GM12878 (cell line): Measurements from ENCODE around the gene TRPM3. TPM values are rescaled to one million over a fixed set of nuclear protein-coding genes. Genes with fewer than 3 reads are reported as not detected.

Experiments
- ATAC-seq: fragments of 200-7000 bp; cut with Tn5 transposase; 3 replicates; pipeline ENCODE4 v1.9.1; 2020; ENCODE audit warnings: mild to moderate bottlenecking, moderate library complexity
- BruUV-seq: library from RNA; stranded (reverse); fragments of 400-500 nt; replicated peaks from 2 replicates; lab custom pipeline; 2021; lab: Mats Ljungman, UMichigan
- CTCF ChIA-PET: fragments of 300-600 bp; sonication (Branson Sonifier 250); formaldehyde crosslinking; extraction: SDS; loops from one replicate; lab custom pipeline; 2021; ENCODE audit warnings: inconsistent platforms; lab: Yijun Ruan, JAX
- POLR2A ChIA-PET: fragments of 350-600 bp; formaldehyde crosslinking; extraction: SDS; loops from one replicate; lab custom pipeline; 2021; ENCODE audit warnings: inconsistent platforms; lab: Charles Lee
- RAD21 ChIA-PET: fragments of 300-600 bp; sonication (Branson Sonifier 250); formaldehyde crosslinking; loops from one replicate; lab custom pipeline; 2023; ENCODE audit warnings: antibody characterized with exemption; ENCODE audit not compliant: unreplicated experiment; lab: Charles Lee
- SMC1A ChIA-PET: fragments of 300-600 bp; sonication (Branson Sonifier 250); formaldehyde crosslinking; loops from one replicate; lab custom pipeline; 2023; ENCODE audit not compliant: unreplicated experiment, uncharacterized antibody; lab: Charles Lee
- DNase-seq: peaks from one replicate; pipeline ENCODE4 v3.0.0-alpha.2; 2011; ENCODE audit warnings: low read depth, low spot score
- FAIRE-seq: peaks from 3 replicates; lab custom pipeline; 2011; peaks lifted over from hg19 to GRCh38; lab: Jason Lieb, UNC
- H2AFZ ChIP-seq: 2 replicates; pipeline ENCODE4 v1.6.0; 2011; ENCODE audit warnings: low read depth, low read length, control low read depth; ENCODE audit not compliant: control insufficient read depth
- H3K27ac ChIP-seq: 2 replicates; pipeline ENCODE4 v1.5.1; 2011; ENCODE audit warnings: control low read depth; ENCODE audit not compliant: control insufficient read depth, insufficient read depth
- H3K27me3 ChIP-seq, 2 experiments: replicated peaks in 1 of 2; 2 replicates each; pipeline versions ENCODE4 v1.6.0 to v1.6.1; 2011; ENCODE audit warnings: low read length in 1 of 2; ENCODE audit not compliant: control insufficient read depth in 2 of 2, insufficient read depth in 2 of 2
- H3K36me3 ChIP-seq, 2 experiments: 2 replicates each; pipeline ENCODE4 v1.5.1; 2011; ENCODE audit warnings: low read length in 1 of 2; ENCODE audit not compliant: control insufficient read depth in 2 of 2, insufficient read depth in 2 of 2
- H3K4me1 ChIP-seq: 2 replicates; pipeline ENCODE4 v1.6.1; 2011; ENCODE audit warnings: mild to moderate bottlenecking, low read length, moderate library complexity, mixed read lengths; ENCODE audit not compliant: control insufficient read depth, insufficient read depth
- H3K4me2 ChIP-seq: 2 replicates; pipeline ENCODE4 v1.6.0; 2011; ENCODE audit warnings: control low read depth; ENCODE audit not compliant: control insufficient read depth, insufficient read depth
- H3K4me3 ChIP-seq: fragments of 200-600 bp; sonication (generic); 2 replicates; pipeline ENCODE4 v1.5.1; 2016
- H3K79me2 ChIP-seq: 2 replicates; pipeline ENCODE4 v1.6.0; 2011; ENCODE audit warnings: low read length; ENCODE audit not compliant: control insufficient read depth, insufficient read depth
- H3K9ac ChIP-seq: 2 replicates; pipeline ENCODE4 v1.8.0; 2011; ENCODE audit warnings: low read length, control low read depth, mixed read lengths; ENCODE audit not compliant: control insufficient read depth, insufficient read depth
- H3K9me3 ChIP-seq: replicated peaks from 3 replicates; pipeline ENCODE4 v1.5.1; 2011; ENCODE audit warnings: mild to moderate bottlenecking, low read length; ENCODE audit not compliant: control insufficient read depth, insufficient read depth
- H4K20me1 ChIP-seq: 2 replicates; pipeline ENCODE4 v1.6.0; 2011; ENCODE audit not compliant: control insufficient read depth, insufficient read depth
- ASH2L ChIP-seq: fragments of 300-600, 200-600 bp; sonication (generic); IDR thresholded peaks from 2 replicates; pipeline ENCODE4 v1.6.1; 2017; ENCODE audit warnings: low read depth, mild to moderate bottlenecking, borderline replicate concordance
- CHD4 ChIP-seq: fragments of 200-600 bp; sonication (generic); IDR thresholded peaks from 2 replicates; pipeline ENCODE4 v1.6.1; 2016; ENCODE audit warnings: mild to moderate bottlenecking
- ETV6 ChIP-seq, 2 experiments: fragments of 450-650 bp in 1 of 2; IDR thresholded peaks in 1 of 2; conservative IDR thresholded peaks in 1 of 2; 2 replicates each; pipeline ENCODE4 v1.6.1; 2014; ENCODE audit warnings: antibody characterized with exemption in 1 of 2, borderline replicate concordance in 1 of 2, low read depth in 1 of 2, mild to moderate bottlenecking in 1 of 2, moderate library complexity in 1 of 2
- FOS ChIP-seq: IDR thresholded peaks from 3 replicates; pipeline ENCODE4 v1.6.1; 2011; ENCODE audit warnings: borderline replicate concordance; ENCODE audit not compliant: insufficient read length; ENCODE audit errors: extremely low read depth
- GABPA ChIP-seq: IDR thresholded peaks from 2 replicates; pipeline ENCODE4 v1.6.1; 2014; ENCODE audit warnings: antibody characterized with exemption, low read depth, mild to moderate bottlenecking, inconsistent platforms
- GATAD2B ChIP-seq: fragments of 450-650 bp; conservative IDR thresholded peaks from 2 replicates; pipeline ENCODE4 v1.6.1; 2017; ENCODE audit warnings: low read depth, mild to moderate bottlenecking, moderate library complexity
- HDAC2 ChIP-seq: fragments of 200-600 bp; sonication (generic); IDR thresholded peaks from 2 replicates; pipeline ENCODE4 v1.6.1; 2017
- NR2F1 ChIP-seq: fragments of 450-650 bp; conservative IDR thresholded peaks from 2 replicates; pipeline ENCODE4 v1.6.1; 2017; ENCODE audit warnings: mild to moderate bottlenecking
- PKNOX1 ChIP-seq: fragments of 450-650 bp; IDR thresholded peaks from 2 replicates; pipeline ENCODE4 v1.6.1; 2016; ENCODE audit warnings: mild to moderate bottlenecking
- RELA ChIP-seq: fragments of 450-650 bp; IDR thresholded peaks from 2 replicates; pipeline ENCODE4 v1.8.0; 2014; ENCODE audit warnings: borderline replicate concordance; ENCODE audit not compliant: partially characterized antibody
- ZNF384 ChIP-seq: IDR thresholded peaks from 2 replicates; pipeline ENCODE4 v1.6.1; 2012; ENCODE audit warnings: low read depth, mild to moderate bottlenecking, low read length, improper control_type of control experiment, borderline replicate concordance
- WGBS: methylation state at CpG from one replicate; pipeline ENCODE4 v1.1.6; 2016; ENCODE audit warnings: low lambda C conversion rate; ENCODE audit not compliant: insufficient replicate concordance, insufficient coverage; ENCODE audit errors: missing lambda C conversion rate; 5-methylcytosine and 5-hydroxymethylcytosine counted together
- in situ Hi-C: fragments of 300-500 bp; cut with MboI; formaldehyde crosslinking; loops from 9 replicates; pipeline ENCODE4 v1.14.3; 2018; ENCODE audit warnings: mixed read lengths
- intact Hi-C: fragments of 100-400 bp; cut with micrococcal nuclease; formaldehyde crosslinking; loops from one replicate; pipeline ENCODE4 v1.14.2; 2022; ENCODE audit not compliant: unreplicated experiment
- polyA plus RNA-seq, 11 experiments: library from polyadenylated mRNA; depleted of rRNA in 4 of 11; unstranded in 6 of 11; stranded (reverse) in 5 of 11; fragments of >200 nt; fragmentation: Nextera tagmentation in 4 of 11; fragmentation: Illumina TruSeq in 1 of 11; extraction: Ambion mirVana in 4 of 11; extraction: Trizol in 1 of 11; gene quantifications; 1 replicate in 1 of 11; 2 replicates in 10 of 11; pipeline versions ENCODE4 v1.2.1 to v1.2.3, GENCODE V29; 2011 to 2016; ENCODE audit warnings: inconsistent platforms in 2 of 11, missing spikeins in 2 of 11, low read depth in 1 of 11
- total RNA-seq, 4 experiments: library from RNA; depleted of rRNA in 3 of 4; stranded (reverse); fragments of >200 nt in 3 of 4; fragmentation: Illumina TruSeq in 1 of 4; extraction: Trizol in 1 of 4; gene quantifications; 2 replicates each; pipeline versions ENCODE4 v1.2.1 to v1.2.3, GENCODE V29; 2013 to 2021
- TF ChIP-seq, protein P1 (sequence below): fragments of 450-650 bp; conservative IDR thresholded peaks from 2 replicates; pipeline ENCODE4 v1.6.1; 2017; ENCODE audit warnings: mild to moderate bottlenecking, moderate library complexity

Gene TRPM3
- total and polyA plus RNA-seq, 10 of the 15 experiments (the other 5 are each of a cell fraction or from before 2014, with no cell fraction given): not detected

DNA sequence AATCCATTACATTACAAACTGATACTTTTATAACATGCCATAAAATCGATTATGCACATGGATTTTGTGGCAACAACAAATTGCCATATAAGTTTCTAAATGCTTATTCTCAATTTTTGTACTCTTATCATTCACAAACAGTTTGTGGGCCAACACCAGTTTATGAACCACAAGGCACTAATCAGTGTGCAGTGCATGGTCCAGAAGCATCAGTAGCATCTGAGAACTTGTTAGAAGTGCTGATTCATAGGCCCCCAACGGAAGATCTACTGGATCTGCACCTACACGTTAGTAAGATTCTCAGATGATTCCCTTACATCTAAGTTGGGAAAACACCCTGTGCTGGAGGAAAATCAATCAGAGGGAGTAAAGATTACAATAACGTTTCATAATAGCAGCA is 242.8 kb downstream of the TRPM3 start:
- SMC1A ChIA-PET: interaction anchor here (1.1 kb wide), 1 partner anchor 11 kb away, joined by 3 read pairs; no protein-coding TSS in a partner anchor
- TF ChIP-seq GABPA: no peak
- no peak for TF ChIP-seq CHD4
- TF ChIP-seq PKNOX1: no peak
- TF ChIP-seq HDAC2: no peak
- TF ChIP-seq ZNF384: no peak
- no peak for TF ChIP-seq ASH2L
- TF ChIP-seq ETV6 (conservative IDR thresholded peaks at IDR 0.05 in 1 of 2, IDR thresholded peaks at IDR 0.05 in 1 of 2; ENCODE audit: borderline replicate concordance in 1 of 2, low read depth in 1 of 2): no peak
- TF ChIP-seq, protein P1, sequence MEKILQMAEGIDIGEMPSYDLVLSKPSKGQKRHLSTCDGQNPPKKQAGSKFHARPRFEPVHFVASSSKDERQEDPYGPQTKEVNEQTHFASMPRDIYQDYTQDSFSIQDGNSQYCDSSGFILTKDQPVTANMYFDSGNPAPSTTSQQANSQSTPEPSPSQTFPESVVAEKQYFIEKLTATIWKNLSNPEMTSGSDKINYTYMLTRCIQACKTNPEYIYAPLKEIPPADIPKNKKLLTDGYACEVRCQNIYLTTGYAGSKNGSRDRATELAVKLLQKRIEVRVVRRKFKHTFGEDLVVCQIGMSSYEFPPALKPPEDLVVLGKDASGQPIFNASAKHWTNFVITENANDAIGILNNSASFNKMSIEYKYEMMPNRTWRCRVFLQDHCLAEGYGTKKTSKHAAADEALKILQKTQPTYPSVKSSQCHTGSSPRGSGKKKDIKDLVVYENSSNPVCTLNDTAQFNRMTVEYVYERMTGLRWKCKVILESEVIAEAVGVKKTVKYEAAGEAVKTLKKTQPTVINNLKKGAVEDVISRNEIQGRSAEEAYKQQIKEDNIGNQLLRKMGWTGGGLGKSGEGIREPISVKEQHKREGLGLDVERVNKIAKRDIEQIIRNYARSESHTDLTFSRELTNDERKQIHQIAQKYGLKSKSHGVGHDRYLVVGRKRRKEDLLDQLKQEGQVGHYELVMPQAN: no peak
- TF ChIP-seq NR2F1: no peak
- no peak for TF ChIP-seq RELA
- no peak for TF ChIP-seq FOS
- TF ChIP-seq GATAD2B: no peak
- TF ChIP-seq, all 136 proteins: peak for 0
- Histone ChIP-seq H3K4me1 (no peaks in the 10 kb centered on the region), H3K36me3 (no peaks in the 10 kb centered on the region), H3K4me2 (no peak overlapping the region), H3K9ac (no peak overlapping the region), H3K27ac (no peak overlapping the region), H2AFZ (no peak overlapping the region), H3K9me3 (no peaks in the 10 kb centered on the region), H3K4me3 (no peak overlapping the region), H3K27me3 (no peaks in the 10 kb centered on the region; a peak in 1 of 4 replicates), H3K79me2 (no peaks in the 10 kb centered on the region), H4K20me1 (no peaks in the 10 kb centered on the region)
- in situ Hi-C loops: no loop called here
- CTCF ChIA-PET: no interaction called here
- DNase-seq (no peak), FAIRE-seq (no peak), ATAC-seq (no peak)
- RAD21 ChIA-PET: no interaction called here
- POLR2A ChIA-PET: no interaction called here
- WGBS: 2% methylated on average over 4 of the region's 4 CpGs
- BruUV-seq: no TSS peak
- intact Hi-C loops: no loop called here
